B cell (primary cell): ENCODE results near the gene ASB2.

Experiments used
- EZH2 ChIP-seq: IDR thresholded peaks from 2 replicates; pipeline ENCODE4 v1.6.1; 2012; ENCODE audit warnings: borderline replicate concordance, low read depth, mild to moderate bottlenecking, moderate library complexity, low read length; ENCODE audit not compliant: insufficient read depth, poor library complexity, severe bottlenecking
- TF ChIP-seq, protein P1 (sequence below): fragments of 200-600 bp; IDR thresholded peaks from one replicate; pipeline ENCODE4 v1.8.0; 2022; ENCODE audit warnings: antibody characterized with exemption, mild to moderate bottlenecking

DNA sequence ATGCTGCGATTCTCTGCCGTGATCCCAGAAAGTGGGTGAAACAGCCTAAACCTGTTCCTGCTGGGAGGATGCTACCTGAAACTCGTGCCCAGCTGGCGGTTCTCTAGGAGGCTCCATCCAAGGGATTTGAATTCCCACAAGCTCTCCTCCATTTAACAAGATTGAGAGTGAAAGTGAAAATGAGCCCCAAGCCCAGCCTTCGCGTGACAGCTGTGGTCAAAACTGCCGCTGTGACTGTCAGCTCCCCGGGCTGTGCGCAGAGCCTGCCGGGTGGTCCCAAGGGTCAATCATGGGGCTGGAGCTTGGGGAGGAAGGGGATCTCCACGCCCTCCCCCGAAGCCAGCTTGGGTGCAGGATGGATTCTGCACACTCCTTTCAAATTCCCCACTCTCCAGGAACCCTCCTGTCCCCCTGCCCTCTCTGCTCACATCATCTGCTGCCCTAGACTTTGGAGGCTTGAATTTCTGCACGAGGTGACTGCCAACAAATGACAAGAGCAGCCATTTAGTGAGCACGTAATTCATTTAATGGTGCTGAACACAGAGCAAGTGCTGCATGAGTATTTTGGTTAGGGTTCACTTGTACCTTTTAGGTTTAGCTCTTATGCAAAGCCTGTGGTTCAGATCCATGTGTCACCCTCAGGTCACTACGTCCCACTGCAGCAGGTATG is 5.3 kb downstream of the ASB2 start:
- TF ChIP-seq, protein P1, sequence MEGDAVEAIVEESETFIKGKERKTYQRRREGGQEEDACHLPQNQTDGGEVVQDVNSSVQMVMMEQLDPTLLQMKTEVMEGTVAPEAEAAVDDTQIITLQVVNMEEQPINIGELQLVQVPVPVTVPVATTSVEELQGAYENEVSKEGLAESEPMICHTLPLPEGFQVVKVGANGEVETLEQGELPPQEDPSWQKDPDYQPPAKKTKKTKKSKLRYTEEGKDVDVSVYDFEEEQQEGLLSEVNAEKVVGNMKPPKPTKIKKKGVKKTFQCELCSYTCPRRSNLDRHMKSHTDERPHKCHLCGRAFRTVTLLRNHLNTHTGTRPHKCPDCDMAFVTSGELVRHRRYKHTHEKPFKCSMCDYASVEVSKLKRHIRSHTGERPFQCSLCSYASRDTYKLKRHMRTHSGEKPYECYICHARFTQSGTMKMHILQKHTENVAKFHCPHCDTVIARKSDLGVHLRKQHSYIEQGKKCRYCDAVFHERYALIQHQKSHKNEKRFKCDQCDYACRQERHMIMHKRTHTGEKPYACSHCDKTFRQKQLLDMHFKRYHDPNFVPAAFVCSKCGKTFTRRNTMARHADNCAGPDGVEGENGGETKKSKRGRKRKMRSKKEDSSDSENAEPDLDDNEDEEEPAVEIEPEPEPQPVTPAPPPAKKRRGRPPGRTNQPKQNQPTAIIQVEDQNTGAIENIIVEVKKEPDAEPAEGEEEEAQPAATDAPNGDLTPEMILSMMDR: peak; percentile 46
- TF ChIP-seq EZH2: no peak
